MCF 10A (cell line): Measurements from ENCODE around the gene ZDHHC8. TPM values are rescaled to one million over a fixed set of nuclear protein-coding genes. Genes with fewer than 3 reads are reported as not detected.
A peak's percentile ranks its signal among the peaks of the same experiment; 100 is the strongest.

Source experiments
- BruUV-seq: library from RNA; stranded (reverse); fragments of 400-500 nt; replicated peaks from 2 replicates; lab custom pipeline; 2021; lab: Mats Ljungman, UMichigan
- CTCF ChIA-PET: fragments of 300-600 bp; sonication (Branson Sonifier 250); formaldehyde crosslinking; extraction: SDS; loops from one replicate; lab custom pipeline; 2021; ENCODE audit warnings: antibody characterized with exemption, inconsistent platforms; lab: Yijun Ruan, JAX
- POLR2A ChIA-PET: fragments of 300-600, 350-650 bp; sonication (Branson Sonifier 250); formaldehyde crosslinking; extraction: SDS; loops from one replicate; lab custom pipeline; 2020; ENCODE audit warnings: antibody characterized with exemption, inconsistent platforms; lab: Yijun Ruan, JAX
- DNase-seq: peaks from one replicate; pipeline ENCODE4 v3.0.0-alpha.2; 2018; ENCODE audit not compliant: unreplicated experiment
- H3K27ac Mint-ChIP-seq: one replicate; pipeline ENCODE4 v1.8.0; 2022; ENCODE audit warnings: mild to moderate bottlenecking, low read depth, mixed read lengths; ENCODE audit not compliant: unreplicated experiment
- H3K27me3 Mint-ChIP-seq: one replicate; pipeline ENCODE4 v1.8.0; 2022; ENCODE audit warnings: mixed read lengths; ENCODE audit not compliant: insufficient read depth, unreplicated experiment
- H3K36me3 Mint-ChIP-seq: one replicate; pipeline ENCODE4 v1.8.0; 2022; ENCODE audit warnings: mild to moderate bottlenecking, moderate library complexity, mixed read lengths; ENCODE audit not compliant: insufficient read depth, unreplicated experiment
- H3K4me1 Mint-ChIP-seq: one replicate; pipeline ENCODE4 v1.8.0; 2022; ENCODE audit warnings: mixed read lengths; ENCODE audit not compliant: insufficient read depth, unreplicated experiment
- H3K4me3 Mint-ChIP-seq: one replicate; pipeline ENCODE4 v1.8.0; 2022; ENCODE audit warnings: mild to moderate bottlenecking, moderate library complexity, mixed read lengths; ENCODE audit not compliant: unreplicated experiment
- H3K9me3 Mint-ChIP-seq: one replicate; pipeline ENCODE4 v1.8.0; 2022; ENCODE audit warnings: mixed read lengths; ENCODE audit not compliant: unreplicated experiment
- CTCF ChIP-seq: fragments of 200-600 bp; IDR thresholded peaks from one replicate; pipeline ENCODE4 v1.8.0; 2022; ENCODE audit warnings: antibody characterized with exemption, mild to moderate bottlenecking; ENCODE audit not compliant: unreplicated experiment
- intact Hi-C: fragments of 100-400 bp; cut with micrococcal nuclease; formaldehyde crosslinking; loops from 2 replicates; pipeline ENCODE4 v1.14.1; 2022
- total RNA-seq: library from RNA; stranded (reverse); gene quantifications from 2 replicates; pipeline ENCODE4 v1.2.3, GENCODE V29; 2022

Gene ZDHHC8
- total RNA-seq, 1 experiment from 2014 or later = 44.8 TPM

GRCh38 chr22:20139391-20140106, 7.9 kb downstream of the ZDHHC8 start:
- H3K9me3 Mint-ChIP-seq = no peaks in the 10 kb centered on the region
- intact Hi-C loops = no loop called here
- no TSS peak for BruUV-seq
- H3K4me3 Mint-ChIP-seq = no peak overlapping the region
- no peaks in the 10 kb centered on the region for H3K27me3 Mint-ChIP-seq
- TF ChIP-seq CTCF = no peak
- no peak overlapping the region for H3K27ac Mint-ChIP-seq
- H3K4me1 Mint-ChIP-seq = no peaks in the 10 kb centered on the region
- H3K36me3 Mint-ChIP-seq = peaks cover 7% of the 10 kb centered on the region
- ChIA-PET POLR2A (no interaction called here), CTCF (no interaction called here)
- no peak for DNase-seq

DNA sequence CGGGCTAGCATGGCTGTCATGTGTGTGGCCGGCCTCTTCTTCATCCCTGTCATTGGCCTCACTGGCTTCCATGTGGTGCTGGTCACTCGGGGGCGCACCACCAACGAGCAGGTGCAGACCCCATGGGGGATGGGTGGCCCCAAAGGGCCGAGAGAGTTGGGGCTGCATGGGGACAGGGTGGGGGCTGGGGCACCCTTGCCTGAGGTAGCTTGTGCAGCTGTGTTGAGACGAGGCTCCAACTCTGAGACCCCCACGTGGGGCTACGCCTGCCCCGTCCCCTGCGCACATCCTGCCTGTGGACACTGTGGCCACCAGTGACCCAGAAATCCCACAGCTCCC, 8.5 kb downstream of the ZDHHC8 start:
- no peak for TF ChIP-seq CTCF
- no peak for DNase-seq
- ChIA-PET POLR2A (no interaction called here), CTCF (no interaction called here)
- no peak overlapping the region for H3K27ac Mint-ChIP-seq
- no peaks in the 10 kb centered on the region for H3K9me3 Mint-ChIP-seq
- no peaks in the 10 kb centered on the region for H3K4me1 Mint-ChIP-seq
- H3K27me3 Mint-ChIP-seq = no peaks in the 10 kb centered on the region
- no peak overlapping the region for H3K4me3 Mint-ChIP-seq
- no TSS peak for BruUV-seq
- intact Hi-C loops = no loop called here
- peaks cover 7% of the 10 kb centered on the region for H3K36me3 Mint-ChIP-seq

DNA sequence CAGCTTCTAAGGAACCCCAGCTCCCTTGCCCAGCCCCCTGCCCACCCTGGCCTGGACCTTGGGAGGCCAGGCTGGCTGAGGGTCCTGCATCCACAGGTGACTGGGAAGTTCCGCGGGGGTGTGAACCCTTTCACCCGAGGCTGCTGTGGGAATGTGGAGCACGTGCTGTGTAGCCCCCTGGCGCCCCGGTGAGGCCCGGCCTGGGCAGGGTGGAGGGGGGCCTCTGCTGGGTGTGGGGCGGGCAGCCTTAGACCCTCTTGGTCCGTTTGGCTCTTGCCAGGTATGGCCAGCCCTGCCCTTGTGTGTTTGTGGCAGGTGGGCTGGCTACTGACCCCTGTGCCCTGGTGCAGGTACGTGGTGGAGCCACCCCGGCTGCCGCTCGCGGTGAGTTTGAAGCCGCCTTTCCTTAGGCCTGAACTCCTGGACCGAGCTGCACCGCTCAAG, 8.9 kb downstream of the ZDHHC8 start:
- Mint-ChIP-seq H3K27ac (no peak overlapping the region), H3K9me3 (no peaks in the 10 kb centered on the region), H3K4me1 (no peaks in the 10 kb centered on the region), H3K4me3 (no peak overlapping the region), H3K36me3 (peaks cover 7% of the 10 kb centered on the region), H3K27me3 (no peaks in the 10 kb centered on the region)
- no peak for TF ChIP-seq CTCF
- intact Hi-C loops = no loop called here
- CTCF ChIA-PET = no interaction called here
- no peak for DNase-seq
- BruUV-seq = no TSS peak
- POLR2A ChIA-PET = no interaction called here

DNA sequence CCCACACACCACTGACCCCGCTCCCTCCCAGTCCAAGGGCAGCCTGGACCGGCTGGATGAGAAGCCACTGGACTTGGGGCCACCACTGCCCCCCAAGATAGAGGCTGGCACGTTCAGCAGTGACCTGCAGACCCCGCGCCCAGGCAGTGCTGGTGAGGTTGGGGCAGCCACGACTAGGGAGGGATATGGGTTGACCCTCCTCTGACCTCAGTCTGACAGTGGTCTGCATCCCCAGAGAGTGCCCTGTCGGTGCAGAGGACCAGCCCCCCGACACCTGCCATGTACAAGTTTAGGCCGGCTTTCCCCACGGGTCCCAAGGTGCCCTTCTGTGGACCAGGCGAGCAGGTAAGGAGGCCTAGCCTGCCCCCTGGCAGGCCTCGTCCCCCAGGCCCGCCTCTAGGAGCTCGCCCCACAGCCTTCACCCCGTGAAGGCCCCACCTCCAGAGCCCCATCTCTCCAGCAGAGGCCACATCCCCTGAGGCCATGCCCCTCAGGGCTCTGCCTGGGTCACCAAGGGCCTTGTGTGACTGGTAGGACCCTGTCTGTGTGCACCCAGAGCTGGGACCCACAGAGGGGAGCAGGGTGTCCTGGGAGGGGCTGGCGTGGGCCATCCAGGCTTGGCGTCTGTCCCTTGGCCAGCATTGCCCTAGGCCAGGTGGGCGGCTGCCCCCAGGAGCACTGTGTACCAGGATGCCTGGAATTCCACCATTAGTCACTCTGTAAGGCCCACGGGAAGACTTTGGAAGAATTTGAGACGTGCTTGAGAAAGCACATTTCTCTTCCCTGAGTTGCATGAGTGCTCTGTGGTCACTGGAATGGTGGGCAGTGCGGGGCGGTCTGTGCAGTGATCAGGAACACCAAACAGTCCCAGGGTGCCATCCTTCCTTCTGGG, 9.8 kb downstream of the ZDHHC8 start:
- no peak overlapping the region for H3K4me3 Mint-ChIP-seq
- DNase-seq = no peak
- peak overlapping the region; percentile 31 for H3K27ac Mint-ChIP-seq
- H3K4me1 Mint-ChIP-seq = no peaks in the 10 kb centered on the region
- H3K9me3 Mint-ChIP-seq = no peaks in the 10 kb centered on the region
- no TSS peak for BruUV-seq
- ChIA-PET CTCF (no interaction called here), POLR2A (no interaction called here)
- peaks cover 7% of the 10 kb centered on the region for H3K36me3 Mint-ChIP-seq
- intact Hi-C loops = no loop called here
- TF ChIP-seq CTCF = no peak
- H3K27me3 Mint-ChIP-seq = no peaks in the 10 kb centered on the region
